Measurements from ENCODE around the gene REPIN1. TPM values are rescaled to one million over a fixed set of nuclear protein-coding genes. Genes with fewer than 3 reads are reported as not detected.
A peak's percentile ranks its signal among the peaks of the same experiment; 100 is the strongest.

Gene REPIN1
- polyA plus RNA-seq, 3 donors from 2014 or later, result 40.6 to 86.0 (median 43.2) TPM

- no peaks in the 10 kb centered on the region for H3K36me3 Mint-ChIP-seq
- no peak overlapping the region for H3K27ac Mint-ChIP-seq
- no peak for DNase-seq
- H3K27me3 Mint-ChIP-seq (ENCODE audit: low read depth in 3 of 3), result no peaks in the 10 kb centered on the region
- H3K9me3 Mint-ChIP-seq, result peaks cover 0 to 1% (median 0%) of the 10 kb centered on the region in 6 donors
- H3K4me1 Mint-ChIP-seq, result peaks cover 5 to 8% of the 10 kb centered on the region in 2 donors
- no peak overlapping the region for H3K4me3 Mint-ChIP-seq
Observed at GRCh38 chr7:150417863-150418262, 49.2 kb downstream of the REPIN1 start.

- H3K4me1 Mint-ChIP-seq, result peaks cover 5 to 8% of the 10 kb centered on the region in 2 donors
- H3K9me3 Mint-ChIP-seq, result peaks cover 0 to 2% (median 0%) of the 10 kb centered on the region in 6 donors
- H3K36me3 Mint-ChIP-seq, result no peaks in the 10 kb centered on the region
- H3K27me3 Mint-ChIP-seq (ENCODE audit: low read depth in 3 of 3), result peaks cover 0 to 3% (median 0%) of the 10 kb centered on the region in 3 donors
- H3K4me3 Mint-ChIP-seq, result no peak overlapping the region
- no peak overlapping the region for H3K27ac Mint-ChIP-seq
- no peak for DNase-seq
Observed at GRCh38 chr7:150420242-150420641, 51.6 kb downstream of the REPIN1 start.

- Mint-ChIP-seq H3K4me3 (peak overlapping the region in 3 of 5 donors; percentile 10 to 65 (median 47)), H3K36me3 (no peaks in the 10 kb centered on the region), H3K27ac (peak overlapping the region in 1 of 6 donors; percentile 49), H3K9me3 (peaks cover 0 to 2% (median 0%) of the 10 kb centered on the region in 6 donors), H3K27me3 (ENCODE audit: low read depth in 3 of 3) (peaks cover 0 to 3% (median 0%) of the 10 kb centered on the region in 3 donors), H3K4me1 (peaks cover 5 to 8% of the 10 kb centered on the region in 2 donors)
- peak; percentile 74 to 80 (median 80) for DNase-seq
Observed at GRCh38 chr7:150420987-150421674, 52.5 kb downstream of the REPIN1 start.

GRCh38 chr7:150421831-150422230 lies 53.2 kb downstream of the REPIN1 start:
- Mint-ChIP-seq H3K36me3 (no peaks in the 10 kb centered on the region), H3K27me3 (ENCODE audit: low read depth in 3 of 3) (peaks cover 0 to 3% (median 0%) of the 10 kb centered on the region in 3 donors)
- DNase-seq, result no peak

More at GRCh38 chr7:150421831-150422230, 53.2 kb downstream of the REPIN1 start:
- no peak overlapping the region for H3K4me3 Mint-ChIP-seq
- H3K4me1 Mint-ChIP-seq, result peaks cover 5 to 8% of the 10 kb centered on the region in 2 donors
- H3K27ac Mint-ChIP-seq, result no peak overlapping the region
- H3K9me3 Mint-ChIP-seq, result peaks cover 0 to 2% (median 0%) of the 10 kb centered on the region in 6 donors

Other genes with a start within 250 kb of the REPIN1 start
- gene LRRC61, start 45.5 kb upstream of the REPIN1 start, polyA plus RNA-seq, result 10 to 100 TPM; 19.4 to 26.6 (median 20.6) TPM
- 1 to 10 TPM; 3.6 to 8.8 (median 6.5) TPM for gene ACTR3C, start 45.3 kb upstream of the REPIN1 start, polyA plus RNA-seq
- not detected for gene RARRES2, start 27.2 kb upstream of the REPIN1 start, polyA plus RNA-seq
- 1 to 10 TPM; 3.3 to 5.5 (median 5.5) TPM for gene ZNF775, start 10.5 kb downstream of the REPIN1 start, polyA plus RNA-seq
- gene GIMAP8, start 81.8 kb downstream of the REPIN1 start, polyA plus RNA-seq, result 10 to 100 TPM in 1 of 3 donors, 1 to 10 TPM in 2; 2.6 to 25.1 (median 5.0) TPM
- 100 to 1,000 TPM; 285 to 709 (median 555) TPM for gene GIMAP7, start 146.1 kb downstream of the REPIN1 start, polyA plus RNA-seq
- 100 to 1,000 TPM; 158 to 420 (median 392) TPM for gene GIMAP4, start 198.6 kb downstream of the REPIN1 start, polyA plus RNA-seq